OCI-LY1 (cell line): ENCODE results near the gene TRPM3.

ENCODE experiments used
- EZH2 ChIP-seq: fragments of 200-600 bp; sonication (generic), shearing (Covaris generic); IDR thresholded peaks from 2 replicates; pipeline ENCODE4 v1.8.0; 2017; ENCODE audit warnings: borderline replicate concordance, mixed run types, mild to moderate bottlenecking, antibody characterized with exemption, low read length, moderate library complexity, mixed read lengths
- TF ChIP-seq, protein P1 (sequence below): fragments of 200-600 bp; sonication (generic), shearing (Covaris generic); IDR thresholded peaks from 2 replicates; pipeline ENCODE4 v1.5.1; 2017; ENCODE audit warnings: mild to moderate bottlenecking, antibody characterized with exemption, low read length, moderate library complexity, mixed read lengths

DNA sequence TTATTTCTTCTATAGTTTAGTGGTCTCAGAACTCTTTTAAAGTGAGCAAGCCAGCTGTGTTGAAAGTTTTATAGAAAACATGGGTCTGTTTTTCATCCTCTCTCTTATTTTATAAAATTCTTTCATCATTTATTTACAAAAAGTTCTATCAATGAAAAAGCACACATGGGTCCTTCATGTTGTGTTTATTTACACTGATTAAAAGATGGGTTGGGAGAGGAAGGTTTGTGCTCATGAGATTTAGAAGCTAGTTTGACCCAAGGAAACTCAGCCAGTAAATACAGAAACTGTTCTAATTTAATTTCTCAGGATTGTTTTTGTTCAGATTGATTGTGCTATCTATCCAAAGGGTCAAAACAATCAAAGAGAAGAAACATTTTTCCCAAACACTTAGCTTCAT, 528.2 kb downstream of the TRPM3 start:
- TF ChIP-seq, protein P1, sequence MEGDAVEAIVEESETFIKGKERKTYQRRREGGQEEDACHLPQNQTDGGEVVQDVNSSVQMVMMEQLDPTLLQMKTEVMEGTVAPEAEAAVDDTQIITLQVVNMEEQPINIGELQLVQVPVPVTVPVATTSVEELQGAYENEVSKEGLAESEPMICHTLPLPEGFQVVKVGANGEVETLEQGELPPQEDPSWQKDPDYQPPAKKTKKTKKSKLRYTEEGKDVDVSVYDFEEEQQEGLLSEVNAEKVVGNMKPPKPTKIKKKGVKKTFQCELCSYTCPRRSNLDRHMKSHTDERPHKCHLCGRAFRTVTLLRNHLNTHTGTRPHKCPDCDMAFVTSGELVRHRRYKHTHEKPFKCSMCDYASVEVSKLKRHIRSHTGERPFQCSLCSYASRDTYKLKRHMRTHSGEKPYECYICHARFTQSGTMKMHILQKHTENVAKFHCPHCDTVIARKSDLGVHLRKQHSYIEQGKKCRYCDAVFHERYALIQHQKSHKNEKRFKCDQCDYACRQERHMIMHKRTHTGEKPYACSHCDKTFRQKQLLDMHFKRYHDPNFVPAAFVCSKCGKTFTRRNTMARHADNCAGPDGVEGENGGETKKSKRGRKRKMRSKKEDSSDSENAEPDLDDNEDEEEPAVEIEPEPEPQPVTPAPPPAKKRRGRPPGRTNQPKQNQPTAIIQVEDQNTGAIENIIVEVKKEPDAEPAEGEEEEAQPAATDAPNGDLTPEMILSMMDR: no peak
- TF ChIP-seq EZH2: no peak
